AG09309 (cell line): ENCODE results near the gene MRPS10.

Source experiments
- DNase-seq: peaks from one replicate; pipeline ENCODE4 v3.0.0-alpha.2; 2010; ENCODE audit warnings: low read depth
- H3K4me3 ChIP-seq: 2 replicates; pipeline ENCODE4 v1.5.1; 2011; ENCODE audit warnings: mild to moderate bottlenecking, low read depth, low read length, moderate library complexity; ENCODE audit not compliant: control insufficient read depth
- TF ChIP-seq, protein P1 (sequence below): IDR thresholded peaks from 2 replicates; pipeline ENCODE4 v1.5.1; 2011; ENCODE audit warnings: mild to moderate bottlenecking, low read depth, low read length, inconsistent platforms; ENCODE audit not compliant: insufficient read depth, control insufficient read depth; ENCODE audit errors: missing control alignments

Gene MRPS10

GRCh38 chr6:42163981-42164380 is 53.7 kb downstream of the MRPS10 start:
- TF ChIP-seq, protein P1, sequence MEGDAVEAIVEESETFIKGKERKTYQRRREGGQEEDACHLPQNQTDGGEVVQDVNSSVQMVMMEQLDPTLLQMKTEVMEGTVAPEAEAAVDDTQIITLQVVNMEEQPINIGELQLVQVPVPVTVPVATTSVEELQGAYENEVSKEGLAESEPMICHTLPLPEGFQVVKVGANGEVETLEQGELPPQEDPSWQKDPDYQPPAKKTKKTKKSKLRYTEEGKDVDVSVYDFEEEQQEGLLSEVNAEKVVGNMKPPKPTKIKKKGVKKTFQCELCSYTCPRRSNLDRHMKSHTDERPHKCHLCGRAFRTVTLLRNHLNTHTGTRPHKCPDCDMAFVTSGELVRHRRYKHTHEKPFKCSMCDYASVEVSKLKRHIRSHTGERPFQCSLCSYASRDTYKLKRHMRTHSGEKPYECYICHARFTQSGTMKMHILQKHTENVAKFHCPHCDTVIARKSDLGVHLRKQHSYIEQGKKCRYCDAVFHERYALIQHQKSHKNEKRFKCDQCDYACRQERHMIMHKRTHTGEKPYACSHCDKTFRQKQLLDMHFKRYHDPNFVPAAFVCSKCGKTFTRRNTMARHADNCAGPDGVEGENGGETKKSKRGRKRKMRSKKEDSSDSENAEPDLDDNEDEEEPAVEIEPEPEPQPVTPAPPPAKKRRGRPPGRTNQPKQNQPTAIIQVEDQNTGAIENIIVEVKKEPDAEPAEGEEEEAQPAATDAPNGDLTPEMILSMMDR = no peak
- H3K4me3 ChIP-seq = no peak overlapping the region
- no peak for DNase-seq

DNA sequence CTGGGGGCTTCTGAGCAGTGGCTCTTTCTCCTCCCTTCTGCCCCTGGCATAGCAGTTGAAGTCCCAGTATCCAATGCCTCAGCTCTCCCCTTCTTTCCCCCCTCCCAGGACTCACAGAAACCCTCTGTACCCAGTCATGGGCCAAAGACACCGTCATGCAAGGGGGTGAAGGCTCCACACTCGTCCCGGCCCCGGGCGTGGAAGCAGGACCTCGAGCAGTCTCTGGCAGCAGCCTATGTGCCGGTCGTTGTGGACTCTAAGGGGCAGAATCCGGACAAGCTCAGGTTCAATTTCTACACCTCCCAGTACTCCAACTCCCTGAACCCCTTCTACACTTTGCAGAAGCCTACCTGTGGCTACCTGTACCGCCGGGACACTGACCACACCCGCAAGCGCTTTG is 54.8 kb downstream of the MRPS10 start:
- TF ChIP-seq, protein P1 = no peak
- H3K4me3 ChIP-seq = no peak overlapping the region
- no peak for DNase-seq

DNA sequence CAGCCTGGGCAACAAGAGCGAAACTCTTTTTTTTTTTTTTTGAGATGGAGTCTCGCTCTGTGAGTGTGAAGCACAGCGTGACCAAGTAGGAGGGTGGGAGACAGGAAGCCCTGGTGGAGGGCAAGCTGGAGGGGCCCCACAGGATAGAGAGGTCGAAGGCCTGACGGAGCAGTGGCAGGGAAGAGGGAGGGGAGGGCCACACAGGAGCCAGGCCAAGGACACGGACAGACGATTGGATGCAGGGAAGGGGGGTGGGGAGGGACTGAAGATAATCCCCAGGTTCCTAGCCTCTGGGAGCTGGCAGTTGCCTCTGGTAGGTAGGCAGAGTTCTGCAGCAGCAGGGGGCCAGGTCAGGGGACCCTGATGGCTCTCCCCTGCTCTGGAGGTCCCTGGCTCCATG is 55.3 kb downstream of the MRPS10 start:
- no peak overlapping the region for H3K4me3 ChIP-seq
- no peak for DNase-seq
- TF ChIP-seq, protein P1 = no peak

DNA sequence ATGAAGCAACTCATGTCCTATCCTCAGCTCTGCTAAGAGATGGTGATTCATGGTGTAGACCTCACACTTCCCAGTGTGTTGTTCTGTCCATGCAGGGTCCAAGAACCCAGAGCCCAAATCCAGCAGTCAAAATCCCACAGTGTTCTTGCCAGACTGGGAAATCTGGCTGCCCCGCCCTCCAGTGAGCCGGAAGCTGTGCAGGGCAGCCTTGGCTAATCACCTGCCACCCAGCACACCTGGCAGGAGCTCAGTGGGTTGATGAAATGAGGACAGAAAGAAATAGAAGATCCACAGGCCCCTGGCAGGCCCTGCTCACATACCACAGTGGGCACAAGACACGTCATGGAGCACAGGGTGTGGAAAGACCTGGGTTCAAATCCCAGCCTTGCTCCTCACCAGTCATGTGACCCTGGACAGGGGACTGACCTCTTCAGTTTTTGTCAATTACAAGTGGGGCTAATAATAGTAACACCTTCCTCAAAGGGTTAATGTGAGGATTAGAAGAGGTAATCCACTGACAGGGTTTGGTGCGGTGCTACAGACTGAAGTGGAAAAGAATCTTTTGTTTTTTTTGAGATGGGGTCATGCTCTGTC is 58.1 kb downstream of the MRPS10 start:
- DNase-seq = no peak
- TF ChIP-seq, protein P1 = no peak
- H3K4me3 ChIP-seq = no peak overlapping the region

- TF ChIP-seq, protein P1 = no peak
- no peak overlapping the region for H3K4me3 ChIP-seq
- DNase-seq = no peak
Observed at GRCh38 chr6:42158631-42159030, 59.0 kb downstream of the MRPS10 start.

DNA sequence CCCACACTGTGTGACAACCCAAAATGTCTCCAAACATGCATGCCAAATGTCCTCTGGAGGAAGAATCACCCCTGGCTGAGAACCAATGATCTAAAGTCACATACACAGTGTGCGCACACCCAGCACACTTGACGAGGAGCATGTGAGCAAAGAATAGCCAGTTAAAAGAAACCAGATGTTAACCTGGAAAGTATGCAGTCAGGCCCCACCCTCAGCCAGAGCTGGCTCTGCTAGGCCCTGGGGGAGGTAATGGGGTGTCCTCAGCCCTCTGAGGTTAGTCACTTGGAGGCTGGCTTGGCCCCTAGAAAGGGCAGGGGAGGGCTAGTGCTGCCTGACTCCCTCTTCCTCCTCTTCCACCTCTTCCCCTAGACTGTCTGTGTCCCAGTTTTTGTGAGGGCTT is 59.6 kb downstream of the MRPS10 start:
- DNase-seq = no peak
- TF ChIP-seq, protein P1 = no peak
- H3K4me3 ChIP-seq = no peak overlapping the region
